NOMO-1 (cell line): ENCODE data around the gene THAP4.

Source experiments
- DNase-seq, 2 experiments: peaks; one replicate each; lab custom pipeline; 2025; ENCODE audit not compliant: unreplicated experiment in 2 of 2; lab: John Stamatoyannopoulos, UW

The THAP4 gene

GRCh38 chr2:241534701-241535375, 102.1 kb downstream of the THAP4 start:
- no peak for DNase-seq
